ENCODE data around the gene OXGR1.

OXGR1 gene

DNA sequence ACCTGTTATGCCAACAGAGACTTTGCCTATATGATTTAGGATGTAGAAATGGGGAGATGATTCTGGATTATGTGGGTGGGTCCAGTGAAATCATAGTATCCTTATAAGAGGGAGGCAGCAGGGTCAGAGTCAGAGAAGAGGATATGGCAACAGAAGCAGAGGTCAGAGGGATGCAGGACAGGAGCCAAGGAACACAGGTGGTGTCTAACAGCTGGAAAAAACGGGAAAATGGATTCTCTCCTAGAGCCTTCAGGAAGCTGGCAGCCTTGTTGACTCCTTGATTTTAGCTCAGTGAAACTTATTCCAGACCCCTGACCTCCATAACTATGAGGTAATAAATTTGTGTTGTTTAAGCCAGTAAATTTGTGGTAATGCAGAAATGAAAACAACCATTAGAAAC, 28.8 kb upstream of the OXGR1 start:
- TF ChIP-seq, protein P1, sequence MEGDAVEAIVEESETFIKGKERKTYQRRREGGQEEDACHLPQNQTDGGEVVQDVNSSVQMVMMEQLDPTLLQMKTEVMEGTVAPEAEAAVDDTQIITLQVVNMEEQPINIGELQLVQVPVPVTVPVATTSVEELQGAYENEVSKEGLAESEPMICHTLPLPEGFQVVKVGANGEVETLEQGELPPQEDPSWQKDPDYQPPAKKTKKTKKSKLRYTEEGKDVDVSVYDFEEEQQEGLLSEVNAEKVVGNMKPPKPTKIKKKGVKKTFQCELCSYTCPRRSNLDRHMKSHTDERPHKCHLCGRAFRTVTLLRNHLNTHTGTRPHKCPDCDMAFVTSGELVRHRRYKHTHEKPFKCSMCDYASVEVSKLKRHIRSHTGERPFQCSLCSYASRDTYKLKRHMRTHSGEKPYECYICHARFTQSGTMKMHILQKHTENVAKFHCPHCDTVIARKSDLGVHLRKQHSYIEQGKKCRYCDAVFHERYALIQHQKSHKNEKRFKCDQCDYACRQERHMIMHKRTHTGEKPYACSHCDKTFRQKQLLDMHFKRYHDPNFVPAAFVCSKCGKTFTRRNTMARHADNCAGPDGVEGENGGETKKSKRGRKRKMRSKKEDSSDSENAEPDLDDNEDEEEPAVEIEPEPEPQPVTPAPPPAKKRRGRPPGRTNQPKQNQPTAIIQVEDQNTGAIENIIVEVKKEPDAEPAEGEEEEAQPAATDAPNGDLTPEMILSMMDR (IDR thresholded peaks at IDR 0.05; ENCODE audit: low read depth, low read length): no peak
- no peak for DNase-seq (ENCODE audit: low read depth in 2 of 2)
- no peak overlapping the region for H3K4me3 ChIP-seq (replicated peaks in 1 of 2; ENCODE audit: low read depth in 2 of 2, low read length in 2 of 2)

DNA sequence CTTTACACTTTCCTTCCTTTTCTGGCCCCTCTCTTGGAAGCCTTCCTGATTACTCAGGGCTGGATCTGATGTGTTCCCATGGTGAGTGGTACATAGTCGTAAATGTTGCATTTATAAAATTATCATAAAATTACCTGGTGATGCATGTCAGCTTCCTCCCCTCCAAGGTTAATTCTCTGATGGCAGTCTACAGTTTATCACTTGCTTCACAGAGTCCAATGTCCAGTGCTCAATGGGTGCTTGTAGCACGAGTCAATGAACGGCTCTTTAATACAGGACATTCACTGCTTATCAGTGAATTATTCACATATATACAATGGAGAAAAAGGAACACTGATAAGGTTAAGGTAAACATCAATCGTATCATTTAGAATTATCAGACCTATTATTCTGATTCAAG, 27.0 kb upstream of the OXGR1 start:
- TF ChIP-seq, protein P1 (IDR thresholded peaks at IDR 0.05; ENCODE audit: low read depth, low read length): no peak
- DNase-seq (ENCODE audit: low read depth in 2 of 2): no peak
- H3K4me3 ChIP-seq (replicated peaks in 1 of 2; ENCODE audit: low read depth in 2 of 2, low read length in 2 of 2): no peak overlapping the region

DNA sequence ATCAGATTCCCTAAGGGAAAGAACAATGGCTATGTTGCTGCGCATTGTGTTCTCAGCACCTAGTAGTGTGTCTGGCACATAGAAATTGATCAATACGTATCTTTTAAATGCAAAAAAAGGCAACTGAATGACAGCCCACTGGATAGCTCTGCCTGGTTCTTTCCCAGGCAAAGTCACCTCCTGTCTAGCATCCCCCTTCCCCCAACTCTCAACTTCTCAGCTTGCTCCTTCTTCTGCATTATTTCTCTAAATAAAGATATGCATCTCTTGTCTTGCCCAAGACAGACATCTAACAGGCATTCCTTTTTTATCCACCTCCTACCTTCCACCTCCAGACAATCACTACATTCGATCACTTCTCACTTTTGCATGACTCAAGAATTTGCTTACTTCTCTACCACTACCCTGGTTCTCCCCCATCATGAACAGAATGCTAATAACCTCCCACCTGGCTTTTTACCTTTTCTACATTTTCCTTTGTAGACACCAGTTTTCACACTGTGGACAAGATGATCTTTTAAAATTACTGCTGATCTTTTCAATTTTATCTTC, 26.5 kb upstream of the OXGR1 start:
- TF ChIP-seq, protein P1 (IDR thresholded peaks at IDR 0.05; ENCODE audit: low read depth, low read length): no peak
- no peak overlapping the region for H3K4me3 ChIP-seq (replicated peaks in 1 of 2; ENCODE audit: low read depth in 2 of 2, low read length in 2 of 2)
- DNase-seq (ENCODE audit: low read depth in 2 of 2): no peak

DNA sequence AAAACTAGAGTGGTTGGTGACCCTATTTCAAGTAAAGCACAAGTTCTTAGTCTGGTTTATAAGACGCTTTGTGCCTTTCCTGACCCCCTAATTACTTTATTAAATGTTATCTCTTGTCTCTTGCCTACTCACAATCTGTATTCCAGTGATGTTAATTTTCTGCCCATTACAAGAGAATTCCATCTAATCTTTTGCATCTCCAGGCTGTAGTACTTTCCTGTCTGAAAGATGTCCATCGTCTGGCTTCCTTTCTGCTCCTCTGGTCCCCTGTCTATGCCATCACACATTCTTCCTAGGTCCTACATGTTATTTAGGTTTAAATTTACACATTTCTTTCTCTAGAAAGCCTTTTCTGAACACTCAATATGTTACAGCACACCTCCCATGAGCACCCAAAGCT, 25.9 kb upstream of the OXGR1 start:
- no peak overlapping the region for H3K4me3 ChIP-seq (replicated peaks in 1 of 2; ENCODE audit: low read depth in 2 of 2, low read length in 2 of 2)
- no peak for DNase-seq (ENCODE audit: low read depth in 2 of 2)
- TF ChIP-seq, protein P1 (IDR thresholded peaks at IDR 0.05; ENCODE audit: low read depth, low read length): no peak

DNA sequence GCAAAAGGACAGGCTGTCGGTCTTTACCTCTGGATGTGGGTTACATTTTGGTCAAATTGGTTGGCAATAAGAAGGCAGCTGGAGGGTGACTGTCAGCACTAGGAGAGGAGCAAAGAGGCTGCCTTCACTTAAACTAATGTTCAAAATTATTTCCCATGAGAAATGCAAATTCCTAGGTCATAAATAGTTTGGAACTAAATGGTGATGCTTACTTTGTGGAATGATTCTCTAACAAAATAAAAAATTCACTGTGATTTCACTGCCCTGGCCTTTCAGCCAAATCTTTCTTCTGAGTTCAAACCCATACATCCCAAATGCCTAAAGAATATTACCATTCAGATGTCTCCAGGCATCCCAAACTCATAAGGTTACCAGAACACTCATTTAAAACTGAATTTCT, 25.0 kb upstream of the OXGR1 start:
- H3K4me3 ChIP-seq (replicated peaks in 1 of 2; ENCODE audit: low read depth in 2 of 2, low read length in 2 of 2): no peak overlapping the region
- DNase-seq (ENCODE audit: low read depth in 2 of 2): no peak
- TF ChIP-seq, protein P1 (IDR thresholded peaks at IDR 0.05; ENCODE audit: low read depth, low read length): no peak

DNA sequence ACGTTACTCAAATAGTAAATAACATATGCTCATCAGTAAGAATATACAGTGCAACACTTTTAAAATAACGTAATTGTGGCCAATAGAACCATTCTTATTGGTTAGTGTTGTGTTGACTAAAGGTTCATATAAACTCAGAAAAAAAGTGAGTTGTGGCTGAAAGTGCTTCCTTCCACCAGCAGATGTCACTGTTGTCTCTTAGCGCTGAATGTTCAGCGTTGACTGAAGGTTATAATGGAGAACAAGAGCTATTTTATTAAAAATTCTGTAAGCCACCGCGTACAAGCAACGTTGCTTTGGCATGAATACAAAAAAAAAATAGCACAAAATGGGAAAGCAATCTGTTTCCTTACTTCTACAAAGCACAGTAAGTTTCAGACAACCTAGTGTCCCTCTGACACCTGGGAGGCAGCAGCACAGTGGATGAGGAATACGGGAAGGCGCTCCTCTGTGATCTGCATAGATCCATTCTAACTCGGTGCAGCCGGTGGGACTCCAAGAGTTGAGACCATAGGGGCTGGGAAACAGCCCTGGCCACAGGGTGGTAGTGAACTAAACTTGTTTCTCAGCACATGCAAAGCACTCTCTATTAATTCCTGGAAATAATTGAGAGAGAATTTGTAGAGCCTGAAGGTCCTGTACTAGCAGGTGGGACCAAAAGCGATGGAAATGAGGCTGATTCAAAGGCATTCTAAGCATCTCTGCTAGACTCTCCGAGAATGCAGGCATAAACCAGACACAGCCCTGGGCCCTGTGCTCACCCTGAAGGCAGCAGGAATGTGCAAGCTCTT, 23.9 kb upstream of the OXGR1 start:
- H3K4me3 ChIP-seq (replicated peaks in 1 of 2; ENCODE audit: low read depth in 2 of 2, low read length in 2 of 2): no peak overlapping the region
- TF ChIP-seq, protein P1 (IDR thresholded peaks at IDR 0.05; ENCODE audit: low read depth, low read length): peak; percentile 87
- peak; percentile 73 to 75 for DNase-seq (ENCODE audit: low read depth in 2 of 2)

Measured in cardiac fibroblast (primary cell).